ENCODE measurements around the gene CDKL2. TPM values are rescaled to one million over a fixed set of nuclear protein-coding genes. Genes with fewer than 3 reads are reported as not detected.

Gene CDKL2
- total RNA-seq, 2 donors from 2014 or later = 0.51 to 1.2 TPM

- Histone ChIP-seq H3K27me3 (no peaks in the 10 kb centered on the region), H3K9me3 (no peaks in the 10 kb centered on the region), H3K4me1 (no peaks in the 10 kb centered on the region), H3K4me3 (no peak overlapping the region), H3K27ac (no peak overlapping the region), H3K36me3 (peaks cover 19% of the 10 kb centered on the region)
- no peak for TF ChIP-seq CTCF (IDR thresholded peaks at IDR 0.05)
- DNase-seq (ENCODE audit: low spot score) = no peak
Measured at GRCh38 chr4:75662626-75663025, 32.3 kb upstream of the CDKL2 start.

GRCh38 chr4:75660491-75660890 is 30.2 kb upstream of the CDKL2 start:
- no peaks in the 10 kb centered on the region for H3K4me1 ChIP-seq
- H3K4me3 ChIP-seq = no peak overlapping the region
- no peak for DNase-seq (ENCODE audit: low spot score)
- H3K9me3 ChIP-seq = no peaks in the 10 kb centered on the region
- TF ChIP-seq CTCF (IDR thresholded peaks at IDR 0.05) = no peak
- no peak overlapping the region for H3K27ac ChIP-seq
- no peaks in the 10 kb centered on the region for H3K27me3 ChIP-seq
- H3K36me3 ChIP-seq = peaks cover 32% of the 10 kb centered on the region

DNA sequence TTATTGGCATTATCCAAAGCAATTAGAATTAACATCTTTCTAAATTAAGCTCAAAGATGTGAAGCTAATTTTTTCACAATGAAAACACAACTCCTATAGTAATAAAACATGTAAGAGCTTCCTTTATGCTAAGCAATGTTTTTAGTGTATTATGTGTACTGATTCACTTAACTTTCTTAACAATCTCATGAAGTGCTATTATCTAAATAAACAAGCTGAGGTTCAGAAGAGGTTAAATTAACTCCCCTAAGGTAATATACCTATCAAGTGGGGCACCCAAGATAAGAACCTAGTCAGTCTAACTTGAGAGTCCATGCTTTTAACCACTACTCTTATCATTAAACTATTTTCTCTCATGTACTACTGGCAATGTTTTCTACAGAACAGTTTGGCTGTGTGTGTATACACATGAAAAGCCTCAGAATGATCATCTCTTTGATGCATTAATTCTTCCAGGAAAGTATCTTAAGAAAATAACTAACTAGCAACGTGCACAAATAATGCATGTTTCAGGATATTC is 29.2 kb upstream of the CDKL2 start:
- Histone ChIP-seq H3K27ac (no peak overlapping the region), H3K36me3 (peaks cover 41% of the 10 kb centered on the region)
- TF ChIP-seq CTCF (IDR thresholded peaks at IDR 0.05) = no peak

DNA sequence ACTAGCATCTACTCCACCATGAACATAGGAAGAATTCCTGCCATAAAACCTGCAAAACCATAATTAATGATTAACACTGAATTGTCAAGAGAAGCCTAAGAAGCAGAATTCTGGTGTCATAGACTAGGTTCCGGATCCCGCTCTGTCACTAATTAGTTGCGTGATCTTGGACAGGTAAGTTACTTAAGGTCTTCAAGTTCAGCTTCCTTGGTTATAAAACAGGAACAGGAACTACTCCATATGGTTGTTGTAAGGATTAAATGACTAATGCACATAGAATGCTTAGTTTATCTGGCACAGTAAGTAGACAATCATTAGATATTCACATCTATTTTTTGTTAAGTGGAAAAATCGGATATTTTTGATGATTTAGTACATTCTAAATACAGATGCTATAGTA is 28.5 kb upstream of the CDKL2 start:
- no peaks in the 10 kb centered on the region for H3K27me3 ChIP-seq
- no peak for DNase-seq (ENCODE audit: low spot score)
- peaks cover 48% of the 10 kb centered on the region for H3K36me3 ChIP-seq

More for the DNA sequence above, 29.2 kb upstream of the CDKL2 start:
- no peak overlapping the region for H3K4me3 ChIP-seq
- H3K9me3 ChIP-seq = no peaks in the 10 kb centered on the region
- H3K27me3 ChIP-seq = no peaks in the 10 kb centered on the region
- no peak for DNase-seq (ENCODE audit: low spot score)
- H3K4me1 ChIP-seq = no peaks in the 10 kb centered on the region

DNA sequence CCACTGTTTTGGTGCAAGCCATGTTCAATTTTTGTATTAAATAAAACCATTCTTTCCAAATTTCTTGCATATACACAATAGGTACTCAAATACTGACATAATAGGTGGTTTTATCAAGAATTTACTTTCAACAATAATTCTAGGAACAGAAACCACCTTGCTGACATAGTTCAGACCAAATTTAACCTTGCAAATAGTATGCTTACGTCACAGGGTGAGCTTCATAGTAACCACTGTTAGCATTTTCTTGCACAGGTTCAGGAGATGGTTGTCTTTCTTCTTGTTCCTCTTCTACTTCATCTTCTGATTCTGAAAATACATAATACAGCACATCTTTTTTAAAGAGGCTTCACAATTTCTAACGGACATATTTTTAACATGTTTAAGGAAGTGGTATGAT is 25.2 kb upstream of the CDKL2 start:
- Histone ChIP-seq H3K36me3 (peaks cover 62% of the 10 kb centered on the region), H3K9me3 (no peaks in the 10 kb centered on the region), H3K4me1 (no peaks in the 10 kb centered on the region), H3K4me3 (no peak overlapping the region), H3K27me3 (no peaks in the 10 kb centered on the region), H3K27ac (no peak overlapping the region)
- TF ChIP-seq CTCF (IDR thresholded peaks at IDR 0.05) = no peak
- DNase-seq (ENCODE audit: low spot score) = no peak

More for the DNA sequence above, 28.5 kb upstream of the CDKL2 start:
- no peak for TF ChIP-seq CTCF (IDR thresholded peaks at IDR 0.05)
- no peaks in the 10 kb centered on the region for H3K4me1 ChIP-seq
- no peaks in the 10 kb centered on the region for H3K9me3 ChIP-seq
- no peak overlapping the region for H3K27ac ChIP-seq
- H3K4me3 ChIP-seq = no peak overlapping the region

- no peaks in the 10 kb centered on the region for H3K9me3 ChIP-seq
- no peak overlapping the region for H3K27ac ChIP-seq
- H3K4me1 ChIP-seq = no peaks in the 10 kb centered on the region
- peaks cover 63% of the 10 kb centered on the region for H3K36me3 ChIP-seq
- H3K27me3 ChIP-seq = no peaks in the 10 kb centered on the region
- H3K4me3 ChIP-seq = no peak overlapping the region
- TF ChIP-seq CTCF (IDR thresholded peaks at IDR 0.05) = no peak
- no peak for DNase-seq (ENCODE audit: low spot score)
Measured at GRCh38 chr4:75654905-75655304, 24.6 kb upstream of the CDKL2 start.

All from right atrium auricular region (tissue), 2 donors.